ENCODE measurements around the gene TBC1D5.
"Not testable (repeated sequence)": the region's sequence is repeated elsewhere in the genome, so short reads cannot be mapped to it uniquely, and the experiment has no call there.

DNA sequence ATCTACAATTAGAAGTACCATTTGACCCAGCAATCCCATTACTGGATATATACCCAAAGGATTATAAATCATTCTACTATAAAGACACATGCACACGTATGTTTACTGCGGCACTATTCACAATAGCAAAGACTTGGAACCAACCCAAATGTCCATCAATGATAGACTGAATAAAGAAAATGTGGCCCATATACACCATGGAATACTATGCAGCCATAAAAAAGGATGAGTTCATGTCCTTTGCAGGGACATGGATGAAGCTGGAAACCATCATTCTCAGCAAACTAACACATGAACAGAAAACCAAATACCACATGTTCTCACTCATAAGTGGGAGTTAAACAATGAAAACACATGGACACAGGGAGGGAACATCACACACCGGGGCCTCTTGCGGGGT lies 92.7 kb downstream of the TBC1D5 start:
- TF ChIP-seq, protein P1, sequence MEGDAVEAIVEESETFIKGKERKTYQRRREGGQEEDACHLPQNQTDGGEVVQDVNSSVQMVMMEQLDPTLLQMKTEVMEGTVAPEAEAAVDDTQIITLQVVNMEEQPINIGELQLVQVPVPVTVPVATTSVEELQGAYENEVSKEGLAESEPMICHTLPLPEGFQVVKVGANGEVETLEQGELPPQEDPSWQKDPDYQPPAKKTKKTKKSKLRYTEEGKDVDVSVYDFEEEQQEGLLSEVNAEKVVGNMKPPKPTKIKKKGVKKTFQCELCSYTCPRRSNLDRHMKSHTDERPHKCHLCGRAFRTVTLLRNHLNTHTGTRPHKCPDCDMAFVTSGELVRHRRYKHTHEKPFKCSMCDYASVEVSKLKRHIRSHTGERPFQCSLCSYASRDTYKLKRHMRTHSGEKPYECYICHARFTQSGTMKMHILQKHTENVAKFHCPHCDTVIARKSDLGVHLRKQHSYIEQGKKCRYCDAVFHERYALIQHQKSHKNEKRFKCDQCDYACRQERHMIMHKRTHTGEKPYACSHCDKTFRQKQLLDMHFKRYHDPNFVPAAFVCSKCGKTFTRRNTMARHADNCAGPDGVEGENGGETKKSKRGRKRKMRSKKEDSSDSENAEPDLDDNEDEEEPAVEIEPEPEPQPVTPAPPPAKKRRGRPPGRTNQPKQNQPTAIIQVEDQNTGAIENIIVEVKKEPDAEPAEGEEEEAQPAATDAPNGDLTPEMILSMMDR (IDR thresholded peaks at IDR 0.05) = not testable (repeated sequence)
- TF ChIP-seq MAX (CRISPR knock-in tag; IDR thresholded peaks at IDR 0.05); ETV6 (CRISPR knock-in tag; IDR thresholded peaks at IDR 0.05); ZNF219 (CRISPR knock-in tag; IDR thresholded peaks at IDR 0.05; ENCODE audit: borderline replicate concordance); FOXP1 (CRISPR knock-in tag; IDR thresholded peaks at IDR 0.05; ENCODE audit: borderline replicate concordance); TCF7 (CRISPR knock-in tag; IDR thresholded peaks at IDR 0.05; ENCODE audit: low read depth); GTF2I (CRISPR knock-in tag; conservative IDR thresholded peaks at IDR 0.05): not testable (repeated sequence)

Data from WTC11 (cell line).